Left renal pelvis (tissue), 4 donors: ENCODE results near the gene PDE6A. TPM values are rescaled to one million over a fixed set of nuclear protein-coding genes. Genes with fewer than 3 reads are reported as not detected.
"Not testable (repeated sequence)": the region's sequence is repeated elsewhere in the genome, so short reads cannot be mapped to it uniquely, and the experiment has no call there.

Source experiments
- DNase-seq, 4 donors: peaks; one replicate each; pipeline ENCODE4 v3.0.0-alpha.2; 2013; ENCODE audit warnings: low read depth in 4 of 4, low spot score in 3 of 4
- polyA plus RNA-seq, 4 donors: library from polyadenylated mRNA; unstranded; fragments of 120-200 nt; gene quantifications; one replicate each; pipeline ENCODE4 v1.2.1, GENCODE V29; 2013; ENCODE audit not compliant: insufficient read length in 4 of 4

The PDE6A gene
- polyA plus RNA-seq, 4 donors, result 0.09 to 0.21 (median 0.10) TPM

- DNase-seq, result no peak
These were observed 9.0 kb upstream of the PDE6A start for GRCh38 chr5:149953436-149954121.

- DNase-seq, result no peak
These were observed 6.7 kb upstream of the PDE6A start for GRCh38 chr5:149951138-149951749.

- DNase-seq, result no peak
These were observed 4.4 kb upstream of the PDE6A start for GRCh38 chr5:149948993-149949392.

GRCh38 chr5:149946118-149946517 lies 1.5 kb upstream of the PDE6A start:
- no peak for DNase-seq

- not testable (repeated sequence) for DNase-seq
These were observed 1.2 kb downstream of the PDE6A start for GRCh38 chr5:149943177-149943949.

GRCh38 chr5:149942741-149943169 lies 1.8 kb downstream of the PDE6A start:
- DNase-seq, result not testable (repeated sequence)

GRCh38 chr5:149942199-149942598 lies 2.4 kb downstream of the PDE6A start:
- no peak for DNase-seq

GRCh38 chr5:149941795-149942194 lies 2.8 kb downstream of the PDE6A start:
- DNase-seq, result no peak

GRCh38 chr5:149940941-149941644 lies 3.5 kb downstream of the PDE6A start:
- DNase-seq, result no peak

- no peak for DNase-seq
These were observed 4.5 kb downstream of the PDE6A start for GRCh38 chr5:149940077-149940574.

GRCh38 chr5:149939546-149939945 lies 5.0 kb downstream of the PDE6A start:
- DNase-seq, result no peak

- no peak for DNase-seq
These were observed 5.7 kb downstream of the PDE6A start for GRCh38 chr5:149938791-149939358.

- no peak for DNase-seq
These were observed 6.3 kb downstream of the PDE6A start for GRCh38 chr5:149938279-149938678.

GRCh38 chr5:149937610-149938009 lies 7.0 kb downstream of the PDE6A start:
- DNase-seq, result no peak

- no peak for DNase-seq
These were observed 7.9 kb downstream of the PDE6A start for GRCh38 chr5:149936700-149937091.

- DNase-seq, result no peak
These were observed 8.4 kb downstream of the PDE6A start for GRCh38 chr5:149936044-149936699.

- DNase-seq, result no peak
These were observed 9.1 kb downstream of the PDE6A start for GRCh38 chr5:149935431-149935901.

GRCh38 chr5:149932445-149933350 lies 11.9 kb downstream of the PDE6A start:
- DNase-seq, result no peak

- no peak for DNase-seq
These were observed 12.6 kb downstream of the PDE6A start for GRCh38 chr5:149931992-149932436.
